ENCODE measurements around the gene EFCAB9. TPM values are rescaled to one million over a fixed set of nuclear protein-coding genes. Genes with fewer than 3 reads are reported as not detected.
"Not testable (repeated sequence)": the region's sequence is repeated elsewhere in the genome, so short reads cannot be mapped to it uniquely, and the experiment has no call there.

Gene EFCAB9
- total RNA-seq, 4 donors from 2014 or later, result not detected

DNA sequence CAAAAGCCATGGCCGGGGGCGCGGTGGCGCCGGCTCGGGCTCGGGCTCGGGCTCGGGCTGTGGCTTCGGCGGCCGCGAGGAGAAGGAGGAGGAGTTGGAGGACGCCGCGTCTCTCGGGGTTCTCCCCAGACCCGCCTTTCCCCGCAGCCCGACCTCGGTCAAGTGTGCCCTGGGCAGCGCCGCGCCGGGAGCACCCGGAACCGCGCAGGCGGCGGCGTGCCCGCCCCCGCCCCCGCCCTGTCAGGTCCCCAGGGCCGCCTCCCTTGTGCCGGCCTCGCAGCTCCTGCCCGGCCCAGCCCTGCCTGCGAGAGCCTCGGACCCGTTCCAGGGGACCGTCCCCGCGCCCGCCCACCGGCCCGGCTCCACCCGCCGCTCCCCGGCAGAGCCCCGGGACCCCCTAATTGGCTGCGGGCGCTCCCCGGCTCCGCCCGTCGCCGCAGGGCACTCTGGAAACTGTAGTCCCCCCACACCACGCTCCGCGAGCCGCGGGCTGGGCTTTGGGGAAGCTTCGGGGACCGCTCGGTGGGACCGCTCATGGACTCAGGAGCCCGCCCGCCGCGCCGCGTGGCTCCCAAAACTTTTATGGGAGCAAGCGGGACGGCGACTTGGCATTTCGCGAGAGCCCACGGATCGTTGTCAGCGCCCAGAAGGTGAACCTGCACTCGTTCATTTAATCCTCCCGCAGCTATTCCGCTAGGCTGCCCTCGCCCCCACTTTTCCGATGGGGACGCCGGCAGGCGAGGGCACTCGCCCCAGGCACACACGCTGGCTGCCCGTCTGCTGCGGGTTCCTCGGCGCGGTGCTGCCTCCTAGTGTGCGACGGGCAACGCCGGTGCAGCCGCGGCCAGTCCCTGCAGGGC, 5.7 kb upstream of the EFCAB9 start, which contains the start of gene STK10:
TSS of gene STK10 (minus strand) at position 192 of the 860 bp plus-strand sequence. CDS start at position 10, 182 bp downstream.
- TF ChIP-seq POLR2A (IDR thresholded peaks at IDR 0.05; ENCODE audit: low read depth), result no peak
- TF ChIP-seq, protein P1, sequence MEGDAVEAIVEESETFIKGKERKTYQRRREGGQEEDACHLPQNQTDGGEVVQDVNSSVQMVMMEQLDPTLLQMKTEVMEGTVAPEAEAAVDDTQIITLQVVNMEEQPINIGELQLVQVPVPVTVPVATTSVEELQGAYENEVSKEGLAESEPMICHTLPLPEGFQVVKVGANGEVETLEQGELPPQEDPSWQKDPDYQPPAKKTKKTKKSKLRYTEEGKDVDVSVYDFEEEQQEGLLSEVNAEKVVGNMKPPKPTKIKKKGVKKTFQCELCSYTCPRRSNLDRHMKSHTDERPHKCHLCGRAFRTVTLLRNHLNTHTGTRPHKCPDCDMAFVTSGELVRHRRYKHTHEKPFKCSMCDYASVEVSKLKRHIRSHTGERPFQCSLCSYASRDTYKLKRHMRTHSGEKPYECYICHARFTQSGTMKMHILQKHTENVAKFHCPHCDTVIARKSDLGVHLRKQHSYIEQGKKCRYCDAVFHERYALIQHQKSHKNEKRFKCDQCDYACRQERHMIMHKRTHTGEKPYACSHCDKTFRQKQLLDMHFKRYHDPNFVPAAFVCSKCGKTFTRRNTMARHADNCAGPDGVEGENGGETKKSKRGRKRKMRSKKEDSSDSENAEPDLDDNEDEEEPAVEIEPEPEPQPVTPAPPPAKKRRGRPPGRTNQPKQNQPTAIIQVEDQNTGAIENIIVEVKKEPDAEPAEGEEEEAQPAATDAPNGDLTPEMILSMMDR (IDR thresholded peaks at IDR 0.05), result peak; percentile 89 to 95 (median 90)
- peak; percentile 65 to 66 for TF ChIP-seq POLR2AphosphoS5 (IDR thresholded peaks at IDR 0.05)
- no peak for TF ChIP-seq EP300 (IDR thresholded peaks at IDR 0.05)
- intact Hi-C loops (cut with DNase I), result loop anchor here (1.0 to 5.0 kb wide), 3 partner anchors 81 to 181 kb away; partner anchors contain the start of gene FBXW11
- H3K36me3 ChIP-seq, result no peaks in the 10 kb centered on the region
- no peaks in the 10 kb centered on the region for H3K27me3 ChIP-seq
- peak within 1 kb of the TSS; percentile 85 to 97 (median 92) for H3K27ac ChIP-seq (replicated peaks in 1 of 4)
- peaks cover 21 to 49% (median 40%) of the 10 kb centered on the region in 4 donors for H3K4me1 ChIP-seq
- DNase-seq (ENCODE audit: extremely low spot score), result peak; percentile 96
- 0% methylated on average over 6 of the region's 102 CpGs for WGBS
- H3K4me3 ChIP-seq, result peak within 1 kb of the TSS; percentile 82 to 94 (median 89)
- no peaks in the 10 kb centered on the region for H3K9me3 ChIP-seq

DNA sequence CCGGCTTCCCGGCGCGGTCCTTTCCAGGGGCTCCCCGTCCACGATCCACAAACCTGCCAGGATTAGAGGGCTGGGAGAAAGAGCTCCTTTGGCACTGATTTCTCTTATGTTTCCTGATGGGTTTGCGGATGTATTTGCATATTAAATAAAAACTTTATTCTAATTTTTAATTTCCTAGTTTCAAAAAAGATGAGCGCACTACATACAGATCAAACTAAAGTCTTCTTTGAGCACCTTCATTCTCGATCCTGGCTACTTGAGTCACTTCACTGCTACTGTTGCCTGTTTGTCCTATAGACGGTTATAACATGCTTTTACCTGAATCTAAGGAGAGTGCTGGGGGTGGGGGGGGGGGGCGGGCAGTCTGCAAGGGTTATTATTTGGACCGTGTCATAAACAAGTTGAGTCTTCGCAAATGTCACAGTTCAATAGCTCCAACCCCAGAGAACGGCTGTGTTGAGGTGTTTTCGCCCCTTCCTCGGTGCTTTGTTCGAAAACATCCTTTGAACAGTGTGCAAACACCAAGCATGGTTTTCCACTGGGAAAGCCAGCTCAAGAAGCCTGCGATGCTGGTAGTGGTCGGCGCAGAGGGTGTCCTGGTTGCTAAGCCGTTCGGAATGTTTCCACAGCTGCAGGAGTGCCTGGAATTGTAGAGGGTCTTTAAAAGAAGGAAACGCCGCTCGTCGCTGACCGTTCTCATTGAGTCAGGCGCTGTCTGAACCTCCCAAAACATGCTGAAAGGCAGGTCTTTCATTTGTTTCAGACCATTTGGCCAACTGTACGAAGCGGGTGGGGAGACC, 4.9 kb upstream of the EFCAB9 start:
- DNase-seq (ENCODE audit: extremely low spot score), result no peak
- H3K27me3 ChIP-seq, result no peaks in the 10 kb centered on the region
- 51% methylated on average over 30 of the region's 30 CpGs for WGBS
- H3K4me3 ChIP-seq, result peak overlapping the region; percentile 82 to 94 (median 89)
- intact Hi-C loops (cut with DNase I), result loop anchor here (1.0 to 5.0 kb wide), 3 partner anchors 82 to 182 kb away; partner anchors contain the start of gene FBXW11
- H3K9me3 ChIP-seq, result no peaks in the 10 kb centered on the region
- peaks cover 17 to 42% (median 36%) of the 10 kb centered on the region in 4 donors for H3K4me1 ChIP-seq
- H3K27ac ChIP-seq (replicated peaks in 1 of 4), result peak overlapping the region; percentile 85 to 97 (median 92)
- TF ChIP-seq POLR2AphosphoS5 (IDR thresholded peaks at IDR 0.05), result no peak
- no peak for TF ChIP-seq POLR2A (IDR thresholded peaks at IDR 0.05; ENCODE audit: low read depth)
- TF ChIP-seq, protein P1 (IDR thresholded peaks at IDR 0.05), result no peak
- no peak for TF ChIP-seq EP300 (IDR thresholded peaks at IDR 0.05)
- no peaks in the 10 kb centered on the region for H3K36me3 ChIP-seq

DNA sequence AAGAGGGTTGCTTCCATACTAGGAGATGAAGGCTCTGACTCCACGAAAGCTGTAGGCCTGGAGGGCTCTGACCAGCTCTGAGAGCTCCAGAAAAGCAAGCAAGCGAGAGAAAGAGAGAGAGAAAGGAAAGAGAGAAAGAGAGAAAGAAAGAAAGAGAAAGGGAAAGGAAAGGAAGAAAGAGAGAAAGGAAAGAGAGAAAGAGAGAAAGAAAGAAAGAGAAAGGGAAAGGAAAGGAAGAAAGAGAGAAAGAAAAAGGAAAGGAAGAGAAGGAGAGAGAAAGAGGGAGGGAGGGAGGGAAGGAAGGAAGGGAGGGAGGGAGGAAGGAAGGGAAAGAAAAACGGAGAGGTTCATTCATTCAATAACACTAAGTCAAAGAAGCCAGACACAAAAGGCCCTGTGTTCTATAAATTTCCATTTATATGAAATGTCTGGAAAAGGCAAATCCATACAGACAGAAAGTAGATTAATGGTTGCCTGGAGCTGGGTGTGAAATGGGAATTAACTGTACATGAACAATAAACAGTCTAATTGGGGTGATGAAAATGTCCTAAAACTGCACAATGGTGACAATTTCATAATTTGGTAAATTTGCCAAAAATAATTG, 4.2 kb upstream of the EFCAB9 start:
- peaks cover 16 to 35% (median 33%) of the 10 kb centered on the region in 4 donors for H3K4me1 ChIP-seq
- no peaks in the 10 kb centered on the region for H3K36me3 ChIP-seq
- no peaks in the 10 kb centered on the region for H3K9me3 ChIP-seq
- no peaks in the 10 kb centered on the region for H3K27me3 ChIP-seq
- DNase-seq (ENCODE audit: extremely low spot score), result no peak
- 70% methylated on average over 3 of the region's 3 CpGs for WGBS
- TF ChIP-seq POLR2AphosphoS5 (IDR thresholded peaks at IDR 0.05) (no peak), POLR2A (IDR thresholded peaks at IDR 0.05; ENCODE audit: low read depth) (no peak), EP300 (IDR thresholded peaks at IDR 0.05) (no peak)
- TF ChIP-seq, protein P1 (IDR thresholded peaks at IDR 0.05), result no peak
- intact Hi-C loops (cut with DNase I), result loop anchor here (5.0 kb wide), 2 partner anchors 103 to 182 kb away; partner anchors contain the start of gene FBXW11
- H3K4me3 ChIP-seq, result no peak overlapping the region
- H3K27ac ChIP-seq (replicated peaks in 1 of 4), result no peak overlapping the region

GRCh38 chr5:172194985-172195774, 1.2 kb downstream of the EFCAB9 start:
- Histone ChIP-seq H3K9me3 (no peaks in the 10 kb centered on the region), H3K27me3 (no peaks in the 10 kb centered on the region), H3K4me3 (no peak overlapping the region), H3K36me3 (no peaks in the 10 kb centered on the region), H3K27ac (replicated peaks in 1 of 4) (no peak overlapping the region), H3K4me1 (no peaks in the 10 kb centered on the region)
- intact Hi-C loops (cut with DNase I), result no loop called here
- TF ChIP-seq, protein P1 (IDR thresholded peaks at IDR 0.05), result no peak
- 88% methylated on average over 6 of the region's 6 CpGs for WGBS
- no peak for DNase-seq (ENCODE audit: extremely low spot score)

DNA sequence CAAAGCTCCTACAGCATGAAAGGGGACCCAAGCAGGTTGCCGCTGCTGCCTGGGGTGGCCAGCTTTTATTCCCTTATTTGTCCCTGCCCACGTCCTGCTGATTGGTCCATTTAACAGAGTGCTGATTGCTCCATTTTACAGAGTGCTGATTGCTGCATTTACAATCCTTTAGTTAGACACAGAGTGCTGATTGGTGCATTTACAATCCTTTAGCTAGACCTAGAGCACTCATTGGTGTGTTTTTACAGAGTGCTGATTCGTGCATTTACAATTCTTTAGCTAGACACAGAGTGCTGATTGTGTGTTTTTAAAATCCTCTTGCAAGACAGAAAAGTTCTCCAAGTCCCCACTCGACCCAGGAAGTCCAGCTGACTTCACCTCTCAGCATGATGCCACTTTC, 3.8 kb downstream of the EFCAB9 start:
- DNase-seq (ENCODE audit: extremely low spot score), result not testable (repeated sequence)

More for the DNA sequence above, 3.8 kb downstream of the EFCAB9 start:
- H3K4me3 ChIP-seq; H3K27ac ChIP-seq (replicated peaks in 1 of 4); intact Hi-C loops (cut with DNase I); H3K4me1 ChIP-seq; H3K27me3 ChIP-seq; H3K9me3 ChIP-seq; H3K36me3 ChIP-seq: not testable (repeated sequence)
- WGBS, result 78% methylated on average over 4 of the region's 4 CpGs

Data from esophagus muscularis mucosa (tissue), 4 donors.